ENCODE data around the gene LRFN4.

LRFN4 gene

DNA sequence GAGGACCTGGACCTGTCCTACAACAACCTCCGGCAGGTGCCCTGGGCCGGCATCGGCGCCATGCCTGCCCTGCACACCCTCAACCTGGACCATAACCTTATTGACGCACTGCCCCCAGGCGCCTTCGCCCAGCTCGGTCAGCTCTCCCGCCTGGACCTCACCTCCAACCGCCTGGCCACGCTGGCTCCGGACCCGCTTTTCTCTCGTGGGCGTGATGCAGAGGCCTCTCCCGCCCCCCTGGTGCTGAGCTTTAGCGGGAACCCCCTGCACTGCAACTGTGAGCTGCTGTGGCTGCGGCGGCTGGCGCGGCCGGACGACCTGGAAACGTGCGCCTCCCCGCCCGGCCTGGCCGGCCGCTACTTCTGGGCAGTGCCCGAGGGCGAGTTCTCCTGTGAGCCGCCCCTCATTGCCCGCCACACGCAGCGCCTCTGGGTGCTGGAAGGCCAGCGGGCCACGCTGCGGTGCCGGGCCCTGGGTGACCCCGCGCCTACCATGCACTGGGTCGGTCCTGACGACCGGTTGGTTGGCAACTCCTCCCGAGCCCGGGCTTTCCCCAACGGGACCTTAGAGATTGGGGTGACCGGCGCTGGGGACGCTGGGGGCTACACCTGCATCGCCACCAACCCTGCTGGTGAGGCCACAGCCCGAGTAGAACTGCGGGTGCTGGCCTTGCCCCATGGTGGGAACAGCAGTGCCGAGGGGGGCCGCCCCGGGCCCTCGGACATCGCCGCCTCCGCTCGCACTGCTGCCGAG lies 1.5 kb downstream of the LRFN4 start:
- DNase-seq (ENCODE audit: low read depth) = no peak

DNA sequence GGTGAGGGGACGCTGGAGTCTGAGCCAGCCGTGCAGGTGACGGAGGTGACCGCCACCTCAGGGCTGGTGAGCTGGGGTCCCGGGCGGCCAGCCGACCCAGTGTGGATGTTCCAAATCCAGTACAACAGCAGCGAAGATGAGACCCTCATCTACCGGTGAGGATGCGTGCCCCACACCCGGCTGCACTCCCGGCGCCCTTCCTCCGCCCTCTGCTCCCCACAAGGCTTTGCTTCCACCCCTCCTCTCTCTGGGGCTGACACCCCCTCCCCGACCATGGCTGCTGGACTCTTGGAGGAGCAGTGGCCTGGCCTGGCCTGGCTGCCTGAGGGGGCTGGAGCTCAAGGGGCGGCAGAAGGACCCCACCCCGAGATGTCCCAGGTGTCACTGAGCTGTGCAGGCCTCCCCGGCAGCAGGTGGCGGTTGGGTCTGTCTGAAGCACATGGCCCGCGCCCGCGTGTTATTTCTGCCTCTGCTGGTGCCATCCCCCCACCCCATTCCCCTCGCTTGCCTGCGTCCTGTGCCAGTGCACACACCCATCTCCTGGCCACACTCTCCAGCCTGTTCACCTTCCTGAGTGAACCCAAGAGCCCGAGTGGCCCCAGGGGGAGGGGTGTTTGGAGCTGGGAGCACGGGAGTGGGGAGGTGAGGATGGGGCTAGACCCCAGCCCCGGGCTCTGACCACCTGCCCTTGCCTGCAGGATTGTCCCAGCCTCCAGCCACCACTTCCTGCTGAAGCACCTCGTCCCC lies 2.2 kb downstream of the LRFN4 start:
- DNase-seq (ENCODE audit: low read depth) = no peak

DNA sequence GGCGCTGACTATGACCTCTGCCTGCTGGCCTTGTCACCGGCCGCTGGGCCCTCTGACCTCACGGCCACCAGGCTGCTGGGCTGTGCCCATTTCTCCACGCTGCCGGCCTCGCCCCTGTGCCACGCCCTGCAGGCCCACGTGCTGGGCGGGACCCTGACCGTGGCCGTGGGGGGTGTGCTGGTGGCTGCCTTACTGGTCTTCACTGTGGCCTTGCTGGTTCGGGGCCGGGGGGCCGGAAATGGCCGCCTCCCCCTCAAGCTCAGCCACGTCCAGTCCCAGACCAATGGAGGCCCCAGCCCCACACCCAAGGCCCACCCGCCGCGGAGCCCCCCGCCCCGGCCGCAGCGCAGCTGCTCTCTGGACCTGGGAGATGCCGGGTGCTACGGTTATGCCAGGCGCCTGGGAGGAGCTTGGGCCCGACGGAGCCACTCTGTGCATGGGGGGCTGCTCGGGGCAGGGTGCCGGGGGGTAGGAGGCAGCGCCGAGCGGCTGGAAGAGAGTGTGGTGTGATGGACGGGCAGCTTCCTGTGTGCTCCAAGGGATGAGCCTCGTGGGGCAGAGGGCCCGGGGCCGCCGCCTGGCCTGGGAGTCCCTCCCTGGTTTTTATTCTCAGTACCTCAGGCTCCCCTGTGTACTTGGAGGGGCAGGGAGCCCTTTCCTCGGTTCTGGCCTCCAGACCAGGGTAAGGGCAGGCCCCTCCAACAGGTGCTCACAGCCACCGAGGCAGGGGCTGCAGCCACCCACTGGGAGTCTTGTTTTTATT lies 3.0 kb downstream of the LRFN4 start:
- no peak for DNase-seq (ENCODE audit: low read depth)

DNA sequence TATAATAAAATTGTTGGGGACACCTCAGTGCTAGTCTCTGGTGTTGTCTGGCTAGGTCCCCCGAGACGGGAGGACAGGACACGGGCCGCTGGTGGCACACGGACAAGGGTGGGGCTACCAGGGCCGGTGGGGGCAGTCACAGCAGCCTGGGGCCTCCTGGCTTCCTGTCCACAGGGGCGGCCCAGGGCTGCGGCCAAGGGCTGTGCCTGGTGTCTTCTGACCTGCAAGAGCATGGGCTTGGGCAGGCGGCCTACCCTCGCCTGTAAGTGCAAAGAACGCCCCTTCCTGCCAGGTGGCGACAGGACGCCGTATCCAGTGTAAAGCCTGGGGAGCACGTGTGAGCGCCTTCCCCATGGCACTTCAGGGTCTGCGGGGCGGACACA lies 3.6 kb downstream of the LRFN4 start:
- DNase-seq (ENCODE audit: low read depth) = peak; percentile 40

DNA sequence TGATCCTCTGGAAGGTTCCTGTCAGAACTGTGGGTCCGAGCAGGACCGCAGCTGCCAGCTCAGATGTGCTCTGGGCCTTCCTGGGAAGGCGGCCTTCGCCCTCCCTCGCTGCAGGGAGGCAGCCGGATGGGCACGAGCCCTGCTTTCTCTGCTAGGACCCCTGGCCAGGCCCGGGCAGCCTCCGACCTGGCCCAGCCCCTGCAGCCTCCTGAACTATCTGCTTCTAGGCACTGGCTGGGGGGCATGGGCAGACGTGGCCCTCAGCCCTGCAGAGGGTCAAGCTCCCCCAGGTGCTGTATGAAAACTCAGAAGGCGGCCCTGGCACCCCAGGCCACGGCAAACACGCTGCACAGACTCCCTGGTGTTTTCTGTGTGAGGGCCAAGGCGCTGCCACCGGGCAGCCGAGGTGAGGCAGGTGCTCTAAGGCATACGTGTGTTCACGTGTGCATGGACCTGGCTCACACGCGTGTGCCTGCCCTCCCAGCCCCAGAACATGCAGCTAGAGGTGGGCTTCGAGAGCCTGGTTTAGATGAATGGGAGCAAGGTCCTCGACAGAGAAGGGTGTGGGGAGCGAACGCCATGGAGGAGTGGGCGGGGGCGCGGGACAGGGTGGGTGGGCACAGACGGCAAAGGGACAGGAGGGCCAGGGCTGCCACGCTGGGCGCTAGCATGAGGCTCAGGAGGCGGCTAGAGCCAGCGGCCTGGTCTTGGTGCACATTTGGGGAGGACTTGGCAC lies 4.3 kb downstream of the LRFN4 start:
- DNase-seq (ENCODE audit: low read depth) = no peak

DNA sequence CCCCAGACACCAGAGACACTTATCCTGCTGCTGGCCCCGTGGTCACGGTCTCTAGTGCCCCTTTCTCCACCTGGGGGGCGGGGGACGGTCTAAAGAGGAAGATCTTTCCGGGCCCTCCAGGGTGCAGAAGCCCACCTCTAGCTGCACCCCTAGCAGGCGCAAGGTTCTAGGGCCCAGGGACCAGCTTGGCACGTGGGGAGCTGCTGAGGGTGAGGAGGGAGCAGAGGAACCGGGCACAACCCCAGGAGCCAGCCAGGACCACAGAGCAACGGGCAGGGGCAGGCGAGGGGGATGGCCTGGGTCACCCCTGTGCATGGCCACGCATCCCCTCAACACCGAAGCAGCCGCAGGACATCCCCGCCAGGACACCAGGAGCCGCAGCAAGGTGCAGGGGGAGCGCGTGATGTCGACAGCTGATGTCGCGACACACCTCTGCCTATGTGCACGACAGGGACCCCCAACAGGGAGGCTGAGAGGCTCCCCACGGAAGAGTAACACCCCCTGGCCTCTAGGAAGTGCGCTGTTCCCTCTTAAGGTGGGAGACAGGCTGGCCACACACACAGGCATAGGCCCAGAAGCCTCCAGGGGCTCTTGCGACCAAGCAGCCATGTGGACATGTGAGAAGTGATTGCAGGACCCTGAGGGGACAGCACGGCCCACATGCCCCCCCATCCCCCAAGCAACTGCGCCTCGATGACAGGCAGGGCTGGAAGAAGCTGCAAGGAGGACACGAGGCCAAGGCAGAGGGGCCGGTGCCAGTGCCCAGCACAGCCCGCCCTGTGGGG lies 5.1 kb downstream of the LRFN4 start:
- no peak for DNase-seq (ENCODE audit: low read depth)

DNA sequence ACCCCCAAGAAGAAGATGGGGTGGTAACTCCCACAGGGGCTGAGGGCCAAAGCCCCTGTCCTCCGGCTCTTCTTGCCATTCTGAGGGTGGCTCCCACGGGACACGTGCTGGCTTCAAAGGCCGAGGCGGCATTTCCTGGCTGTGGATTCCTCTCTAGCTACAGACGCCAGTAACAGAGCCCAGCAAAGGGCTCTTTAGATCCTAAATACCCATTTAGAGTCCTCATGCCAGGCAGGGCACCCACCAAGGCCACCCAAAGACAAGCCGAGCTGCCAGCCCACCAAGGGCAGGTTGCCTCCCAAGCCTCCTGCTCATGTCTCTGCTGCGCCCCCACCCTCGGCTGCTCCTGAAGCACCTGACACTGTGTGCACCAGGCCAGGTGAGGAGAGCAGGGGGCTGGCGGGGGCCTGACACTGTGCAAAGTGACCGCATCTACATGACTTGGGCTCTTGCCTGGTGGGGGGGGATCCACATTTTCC lies 5.7 kb downstream of the LRFN4 start:
- DNase-seq (ENCODE audit: low read depth) = no peak

DNA sequence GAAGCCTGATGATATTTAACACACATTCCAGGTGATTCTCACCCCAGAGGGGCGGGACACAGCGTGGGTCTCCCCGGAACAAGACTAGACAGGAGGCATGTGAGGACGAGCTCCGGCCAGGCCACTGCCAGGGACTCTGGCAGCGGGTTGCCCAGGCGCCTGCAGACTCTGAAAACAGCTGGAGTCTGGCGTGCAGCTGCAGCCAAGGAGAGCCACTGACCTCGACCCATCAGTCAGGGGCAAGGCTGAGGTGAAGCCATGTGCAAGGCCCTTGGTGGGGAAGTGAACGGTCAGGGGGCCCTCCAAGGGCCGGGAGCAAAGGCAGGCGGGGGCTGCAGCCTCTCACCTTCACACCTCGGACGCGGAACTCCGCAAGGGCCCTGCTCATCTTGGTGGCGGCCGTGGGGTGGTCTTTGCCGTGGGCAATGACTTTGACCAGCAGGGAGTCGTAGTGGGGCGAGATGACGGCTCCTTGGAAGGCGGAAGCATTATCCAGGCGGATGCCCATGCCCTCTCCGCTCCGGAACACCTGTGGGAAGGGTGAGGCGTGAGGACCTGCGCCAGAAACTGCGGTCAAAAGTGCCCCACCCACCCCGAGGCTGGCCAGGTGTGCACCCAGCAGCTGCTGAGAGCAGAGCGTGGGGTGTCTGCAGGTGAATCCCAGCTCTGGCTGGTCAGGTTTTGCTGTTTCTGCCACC lies 6.7 kb downstream of the LRFN4 start:
- DNase-seq (ENCODE audit: low read depth) = no peak

DNA sequence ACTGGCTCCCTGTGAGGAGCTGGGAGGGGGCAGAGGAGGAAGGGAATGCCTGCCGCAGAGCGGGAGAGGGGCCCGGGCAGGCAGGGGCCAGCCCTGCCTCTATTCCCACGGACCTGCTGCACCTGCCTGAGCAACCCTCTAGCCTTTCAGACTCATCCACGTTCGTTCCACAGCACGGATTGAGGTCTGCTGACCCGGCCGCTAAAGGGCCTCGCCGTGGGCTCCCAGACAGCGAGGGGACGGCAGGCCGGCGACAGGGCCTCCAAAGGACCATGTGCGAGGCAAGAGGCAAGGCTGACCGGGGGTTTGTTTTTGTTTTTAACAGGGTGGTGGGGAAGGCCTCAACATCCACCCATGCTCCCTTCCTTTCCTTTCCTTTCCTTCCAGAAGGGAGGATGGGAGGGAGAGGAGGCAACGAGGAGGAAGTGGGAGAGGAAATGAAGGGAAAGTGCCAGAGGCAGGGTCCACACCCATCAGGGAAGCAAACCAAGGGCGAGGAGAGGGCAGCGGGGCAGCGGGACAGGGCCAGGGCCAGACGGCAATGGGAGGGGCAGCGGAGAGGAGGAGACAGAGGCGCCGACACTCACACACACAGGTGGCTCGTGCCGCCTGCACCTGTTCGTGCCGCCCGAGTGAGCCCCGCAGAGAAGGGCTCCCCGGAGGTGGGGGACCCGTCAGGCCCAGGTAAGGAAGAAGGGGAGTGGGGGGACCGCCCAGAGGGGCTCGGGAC lies 7.5 kb downstream of the LRFN4 start:
- DNase-seq (ENCODE audit: low read depth) = no peak

DNA sequence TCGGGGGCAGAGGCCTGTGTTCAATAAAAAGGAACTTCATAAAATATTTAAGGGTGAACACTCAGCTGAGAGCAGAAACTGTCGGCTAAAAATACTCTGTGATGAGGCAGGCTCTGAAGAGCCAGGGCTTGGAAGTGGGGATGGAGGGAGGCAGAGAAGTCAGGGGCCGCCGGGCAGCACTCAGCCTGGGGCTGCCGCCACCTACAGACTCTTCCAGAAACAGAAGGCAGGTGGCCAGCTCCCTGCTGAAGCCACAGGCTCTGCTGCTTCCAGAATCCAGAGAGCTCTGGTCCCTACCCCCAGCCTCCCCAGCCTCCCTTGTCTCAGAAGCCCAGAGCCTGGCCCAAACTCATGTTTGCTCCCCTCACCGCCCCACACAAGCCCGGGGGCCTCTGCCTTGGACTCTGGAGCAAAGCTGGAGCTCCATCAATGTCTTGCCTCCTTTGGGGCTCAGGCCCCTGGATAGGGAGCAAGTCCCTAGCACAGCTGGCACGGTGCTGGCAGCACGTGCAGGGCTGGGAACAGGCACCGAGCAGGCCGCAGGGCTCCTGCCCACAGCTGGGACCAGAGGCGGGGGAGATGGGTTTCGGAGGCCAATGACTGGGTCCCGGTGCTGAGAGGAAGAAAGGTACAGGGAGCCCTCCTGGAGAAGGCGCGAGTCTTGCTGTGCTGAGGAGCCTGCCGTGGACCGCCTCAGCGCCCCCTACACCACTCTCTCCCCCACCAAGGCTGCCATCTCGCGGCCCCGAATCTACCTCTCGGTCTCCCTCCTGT lies 8.2 kb downstream of the LRFN4 start:
- no peak for DNase-seq (ENCODE audit: low read depth)

DNA sequence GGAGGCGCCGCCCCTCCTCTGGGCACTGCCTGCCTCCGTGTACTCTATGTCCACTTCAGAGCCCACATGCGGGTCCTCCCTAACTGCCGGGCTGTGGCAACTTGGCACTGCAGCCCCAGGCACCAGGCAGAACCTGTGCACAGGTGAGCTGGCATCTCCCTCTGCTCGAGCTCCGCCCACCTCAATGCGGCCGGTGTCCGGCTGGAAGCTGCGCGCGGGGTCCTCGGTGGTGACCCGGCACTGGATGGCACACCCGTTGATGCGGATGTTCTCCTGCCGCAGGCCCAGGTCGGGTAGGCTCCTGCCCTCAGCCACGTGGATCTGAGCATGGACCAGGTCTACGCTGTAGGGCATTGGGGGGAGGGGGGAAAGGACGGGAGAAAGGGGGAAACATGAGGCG lies 9.1 kb downstream of the LRFN4 start:
- DNase-seq (ENCODE audit: low read depth) = no peak

DNA sequence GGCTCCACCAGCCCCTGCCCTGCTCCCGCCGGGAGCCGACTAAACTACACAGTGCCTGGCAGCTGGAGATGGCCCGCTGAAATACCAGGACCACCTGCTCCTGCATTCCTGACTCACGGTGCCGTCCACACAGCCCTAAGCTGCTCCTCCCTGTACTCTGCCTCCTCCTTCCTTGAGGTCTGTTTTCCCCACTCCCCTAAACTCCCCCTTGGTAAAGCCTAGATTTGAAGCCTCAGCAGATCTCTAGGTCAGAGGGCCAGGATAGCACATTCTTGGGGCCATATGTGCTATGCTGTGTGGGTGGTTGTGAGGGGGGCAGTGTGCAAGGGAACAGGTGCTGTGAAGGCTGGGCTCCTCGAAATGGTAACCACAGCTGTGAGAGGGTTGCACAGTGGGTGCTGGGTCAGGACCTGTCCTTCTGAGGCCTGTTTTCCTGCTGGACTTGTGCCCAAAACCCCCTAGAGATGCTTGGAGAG lies 9.7 kb downstream of the LRFN4 start:
- DNase-seq (ENCODE audit: low read depth) = no peak

DNA sequence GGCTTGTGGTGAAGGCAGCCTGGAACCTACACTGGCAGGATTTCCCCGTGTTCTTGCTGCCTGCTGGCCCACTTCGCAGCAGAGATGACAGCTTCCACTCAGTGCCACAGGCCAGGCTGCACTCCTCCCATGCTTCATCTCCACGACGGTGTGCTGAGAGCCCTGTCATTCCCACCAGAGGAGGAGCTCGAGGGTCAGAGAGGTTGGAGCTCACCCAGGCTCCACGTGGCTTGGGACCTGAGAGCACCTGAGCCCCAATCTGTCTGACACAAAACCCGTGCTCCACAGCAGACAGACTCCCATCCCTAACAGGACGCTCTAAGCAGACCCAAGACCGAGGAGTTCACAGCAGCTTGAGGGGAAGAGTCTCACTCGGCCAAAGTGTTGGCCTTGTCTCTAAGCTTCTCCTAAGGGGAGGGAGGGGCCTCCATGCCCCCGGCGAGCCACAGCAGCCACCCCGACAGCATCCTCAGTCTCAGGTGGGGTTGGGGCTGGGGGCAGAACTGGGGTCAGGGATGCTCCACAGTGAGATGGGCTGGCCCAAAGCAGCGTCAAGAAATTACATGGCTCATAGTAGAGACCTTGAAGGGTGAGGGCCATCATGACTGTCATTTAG lies 10.7 kb downstream of the LRFN4 start:
- DNase-seq (ENCODE audit: low read depth) = no peak

DNA sequence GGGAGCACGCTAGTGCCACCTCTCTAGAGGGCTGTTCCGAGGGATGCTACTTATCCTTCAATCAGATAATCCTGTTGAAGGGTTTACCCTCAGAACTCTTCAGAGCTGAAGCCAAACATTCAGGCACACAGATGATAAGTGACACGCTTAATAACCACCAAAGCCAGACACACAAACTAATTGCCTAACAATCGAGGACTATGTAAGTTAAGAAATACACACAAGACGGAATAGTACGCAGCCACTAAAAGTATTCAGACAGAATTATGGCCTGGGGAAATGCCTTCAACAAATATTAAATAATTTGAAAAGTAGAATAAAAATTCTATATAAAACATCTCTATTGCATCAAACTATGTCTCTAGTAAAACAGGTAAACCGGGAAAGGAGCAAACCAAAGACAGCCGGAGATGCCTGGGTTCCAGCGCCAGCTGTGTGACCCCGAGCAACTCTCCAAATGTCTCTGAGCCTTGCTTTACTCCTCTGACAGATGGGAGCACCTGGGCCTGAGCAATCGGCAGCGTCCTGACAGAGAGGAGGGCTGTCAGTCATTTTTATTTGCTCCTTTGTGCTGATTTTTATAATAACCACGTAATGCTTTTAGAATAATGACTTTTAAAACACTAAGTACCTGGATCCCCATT lies 11.3 kb downstream of the LRFN4 start:
- DNase-seq (ENCODE audit: low read depth) = no peak

DNA sequence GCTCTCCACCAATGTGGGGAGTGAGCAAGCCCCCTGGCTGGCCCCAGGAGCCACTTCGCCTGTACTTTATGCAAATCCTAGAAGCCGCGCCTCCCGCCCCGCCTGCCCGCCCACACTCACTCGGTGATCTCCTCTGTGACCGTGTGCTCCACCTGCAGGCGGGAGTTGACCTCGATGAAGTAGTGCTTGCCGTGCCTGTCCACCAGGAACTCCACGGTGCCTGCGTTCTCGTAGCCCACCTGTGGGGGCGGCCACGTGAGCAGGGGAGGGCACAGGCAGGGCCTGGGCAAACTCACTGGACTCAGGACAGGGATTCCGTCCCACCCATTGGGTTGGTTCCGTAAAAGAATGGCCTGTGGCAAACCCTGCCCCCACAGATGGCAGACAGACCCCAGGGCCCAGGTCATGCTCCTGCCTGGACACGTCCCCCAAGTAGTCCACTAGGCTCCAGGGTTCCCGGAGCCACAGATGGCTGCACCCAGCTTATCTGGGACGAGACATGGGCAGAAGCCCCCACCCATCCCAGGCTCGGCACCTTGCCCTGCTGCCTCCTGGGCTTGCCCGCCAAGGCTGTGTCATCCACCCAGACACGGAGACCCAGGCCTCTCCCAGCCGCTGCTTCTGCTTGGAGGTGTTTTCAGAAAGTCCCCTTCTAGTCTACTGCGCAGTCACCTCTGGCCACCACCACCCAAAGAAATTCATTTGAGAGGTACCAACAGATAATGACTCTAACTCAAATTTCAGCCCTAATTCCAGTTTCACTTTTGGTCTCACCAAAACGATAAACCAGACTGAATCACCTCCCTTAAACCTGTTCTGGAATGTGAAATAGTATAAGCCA lies 12.1 kb downstream of the LRFN4 start:
- DNase-seq (ENCODE audit: low read depth) = no peak

DNA sequence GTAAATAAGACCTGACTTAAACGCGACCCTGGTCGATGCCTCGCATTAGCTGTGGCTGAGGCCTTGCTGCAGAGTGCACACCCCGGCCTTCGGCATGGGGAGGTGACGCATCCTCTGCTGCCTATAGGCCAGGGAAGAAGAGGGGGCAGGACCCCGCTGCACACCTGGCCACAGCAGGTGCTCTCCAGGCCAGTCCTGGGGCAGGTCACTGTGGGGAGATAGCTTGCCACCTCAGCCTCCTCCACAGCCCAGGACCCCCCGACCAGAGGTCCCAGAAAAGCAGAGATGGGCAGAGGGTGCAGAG lies 12.7 kb downstream of the LRFN4 start:
- no peak for DNase-seq (ENCODE audit: low read depth)

DNA sequence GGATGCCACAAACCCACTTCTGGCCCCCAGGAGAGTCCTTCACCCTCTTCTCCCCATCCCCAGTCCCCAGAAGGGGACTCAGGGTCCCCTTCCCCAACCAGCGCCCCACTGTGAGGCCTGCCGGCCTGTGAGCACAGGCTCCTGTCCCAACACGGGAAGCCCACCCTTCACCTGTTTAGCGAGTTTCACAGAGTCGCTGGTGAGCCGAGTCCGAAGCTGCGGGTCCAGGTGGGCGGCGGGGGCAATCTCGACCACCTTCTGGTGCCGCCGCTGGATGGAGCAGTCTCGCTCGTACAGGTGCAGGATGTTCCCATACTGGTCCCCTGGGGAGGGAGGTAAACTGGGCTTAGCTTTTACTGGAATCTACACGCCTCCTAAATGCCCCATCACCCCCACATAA lies 13.3 kb downstream of the LRFN4 start:
- no peak for DNase-seq (ENCODE audit: low read depth)

Measured in CMK (cell line).